GM12891 (cell line): ENCODE results near the gene ANTXR2.
"Not testable (repeated sequence)": the region's sequence is repeated elsewhere in the genome, so short reads cannot be mapped to it uniquely, and the experiment has no call there.

Experiments
- DNase-seq: peaks from one replicate; pipeline ENCODE4 v3.0.0; 2011; ENCODE audit warnings: low spot score; ENCODE audit not compliant: insufficient read length
- FAIRE-seq: peaks from 2 replicates; lab custom pipeline; 2011; peaks lifted over from hg19 to GRCh38; lab: Jason Lieb, UNC
- PAX5 ChIP-seq: IDR thresholded peaks from 2 replicates; pipeline ENCODE4 v1.6.1; 2011; ENCODE audit warnings: low read length, moderate library complexity, mild to moderate bottlenecking; ENCODE audit not compliant: insufficient read depth, severe bottlenecking
- POLR2A ChIP-seq: IDR thresholded peaks from 2 replicates; pipeline ENCODE4 v1.6.1; 2011; ENCODE audit warnings: low read depth, low read length, control low read depth
- POLR2AphosphoS5 ChIP-seq: IDR thresholded peaks from 2 replicates; pipeline ENCODE4 v1.6.1; 2011; ENCODE audit warnings: low read depth, low read length, control low read depth
- POU2F2 ChIP-seq: IDR thresholded peaks from 2 replicates; pipeline ENCODE4 v1.6.1; 2011; ENCODE audit warnings: low read depth, mild to moderate bottlenecking, control low read depth, low read length, moderate library complexity
- SPI1 ChIP-seq: IDR thresholded peaks from 2 replicates; pipeline ENCODE4 v1.6.1; 2011; ENCODE audit warnings: low read depth, low read length, control low read depth
- TAF1 ChIP-seq: IDR thresholded peaks from 2 replicates; pipeline ENCODE4 v1.6.1; 2011; ENCODE audit warnings: low read depth, low read length, control low read depth

ANTXR2 gene

GRCh38 chr4:79906303-79906702, 166.7 kb downstream of the ANTXR2 start:
- no peak for DNase-seq
- FAIRE-seq = no peak
- no peak for TF ChIP-seq POU2F2
- TF ChIP-seq SPI1 = no peak
- no peak for TF ChIP-seq POLR2A

- TF ChIP-seq POU2F2 = no peak
- TF ChIP-seq TAF1 = no peak
- no peak for TF ChIP-seq PAX5
- no peak for FAIRE-seq
- DNase-seq = no peak
Measured at GRCh38 chr4:79905212-79905611, 167.8 kb downstream of the ANTXR2 start.

GRCh38 chr4:79904331-79904730, 168.7 kb downstream of the ANTXR2 start:
- FAIRE-seq (no peak), DNase-seq (no peak)
- TF ChIP-seq PAX5 = no peak
- TF ChIP-seq TAF1 = no peak
- TF ChIP-seq POLR2A = no peak
- no peak for TF ChIP-seq POLR2AphosphoS5
- TF ChIP-seq SPI1 = no peak
- no peak for TF ChIP-seq POU2F2

GRCh38 chr4:79900182-79900581, 172.8 kb downstream of the ANTXR2 start:
- no peak for DNase-seq
- no peak for FAIRE-seq
- no peak for TF ChIP-seq TAF1
- TF ChIP-seq SPI1 = no peak
- no peak for TF ChIP-seq POLR2A
- no peak for TF ChIP-seq POLR2AphosphoS5
- no peak for TF ChIP-seq POU2F2
- no peak for TF ChIP-seq PAX5

GRCh38 chr4:79899481-79899880, 173.5 kb downstream of the ANTXR2 start:
- no peak for DNase-seq

GRCh38 chr4:79898055-79898454, 175.0 kb downstream of the ANTXR2 start:
- TF ChIP-seq SPI1 = no peak
- FAIRE-seq = no peak

More at GRCh38 chr4:79899481-79899880, 173.5 kb downstream of the ANTXR2 start:
- no peak for TF ChIP-seq TAF1
- no peak for FAIRE-seq

GRCh38 chr4:79897174-79897573, 175.9 kb downstream of the ANTXR2 start:
- no peak for TF ChIP-seq POU2F2
- no peak for TF ChIP-seq POLR2A
- TF ChIP-seq POLR2AphosphoS5 = no peak
- TF ChIP-seq PAX5 = no peak
- TF ChIP-seq TAF1 = no peak
- no peak for TF ChIP-seq SPI1
- FAIRE-seq (no peak), DNase-seq (no peak)

More at GRCh38 chr4:79898055-79898454, 175.0 kb downstream of the ANTXR2 start:
- DNase-seq = no peak

- DNase-seq (no peak), FAIRE-seq (no peak)
- no peak for TF ChIP-seq POLR2AphosphoS5
- TF ChIP-seq SPI1 = no peak
- no peak for TF ChIP-seq POU2F2
Measured at GRCh38 chr4:79893456-79893855, 179.6 kb downstream of the ANTXR2 start.

- DNase-seq, FAIRE-seq: not testable (repeated sequence)
Measured at GRCh38 chr4:79889026-79889425, 184.0 kb downstream of the ANTXR2 start.

- FAIRE-seq (no peak), DNase-seq (no peak)
- TF ChIP-seq POLR2A = no peak
- TF ChIP-seq SPI1 = no peak
Measured at GRCh38 chr4:79886557-79886956, 186.5 kb downstream of the ANTXR2 start.

- TF ChIP-seq PAX5 = no peak
- TF ChIP-seq TAF1 = no peak
- no peak for TF ChIP-seq POLR2A
- TF ChIP-seq POU2F2 = no peak
- no peak for TF ChIP-seq POLR2AphosphoS5
- no peak for TF ChIP-seq SPI1
- FAIRE-seq = no peak
- DNase-seq = no peak
Measured at GRCh38 chr4:79886021-79886420, 187.0 kb downstream of the ANTXR2 start.

- DNase-seq = no peak
- no peak for FAIRE-seq
Measured at GRCh38 chr4:79883290-79883689, 189.7 kb downstream of the ANTXR2 start.

More at GRCh38 chr4:79883290-79883689, 189.7 kb downstream of the ANTXR2 start:
- TF ChIP-seq TAF1 (no peak), POU2F2 (no peak), POLR2A (no peak), PAX5 (no peak), POLR2AphosphoS5 (no peak), SPI1 (no peak)
